Prostate gland (tissue), 2 donors: ENCODE results near the gene CYS1. TPM values are rescaled to one million over a fixed set of nuclear protein-coding genes. Genes with fewer than 3 reads are reported as not detected.
"Not testable (repeated sequence)": the region's sequence is repeated elsewhere in the genome, so short reads cannot be mapped to it uniquely, and the experiment has no call there.

Experiments
- DNase-seq: peaks from one replicate; pipeline ENCODE4 v3.0.0-alpha.2; 2019; ENCODE audit warnings: low spot score
- H3K27ac ChIP-seq, 2 donors: fragments of 200-600 bp; sonication (generic); 2 replicates each; pipeline ENCODE4 v1.5.1; 2017 to 2019
- H3K27me3 ChIP-seq: fragments of 200-600 bp; sonication (generic); replicated peaks from 2 replicates; pipeline ENCODE4 v1.5.1; 2019; ENCODE audit not compliant: insufficient read depth
- H3K36me3 ChIP-seq, 2 donors: fragments of 200-600 bp; sonication (generic); 1 replicate in 1 of 2; 2 replicates in 1 of 2; pipeline versions ENCODE4 v1.5.1 to v1.8.1; 2017 to 2019
- H3K4me1 ChIP-seq: fragments of 200-600 bp; sonication (generic); replicated peaks from 2 replicates; pipeline ENCODE4 v1.5.1; 2019
- H3K4me3 ChIP-seq, 2 donors: fragments of 200-600 bp; sonication (generic); 2 replicates each; pipeline ENCODE4 v1.5.1; 2017 to 2019
- H3K9me3 ChIP-seq: fragments of 200-600 bp; sonication (generic); 2 replicates; pipeline ENCODE4 v1.5.1; 2017
- POLR2A ChIP-seq: fragments of 450-650 bp; IDR thresholded peaks from one replicate; pipeline ENCODE4 v1.6.1; 2016; ENCODE audit warnings: antibody characterized with exemption, mild to moderate bottlenecking
- POLR2AphosphoS5 ChIP-seq: sonication (generic); formaldehyde crosslinking; IDR thresholded peaks from one replicate; pipeline ENCODE4 v1.6.1; 2017; ENCODE audit warnings: antibody characterized with exemption
- WGBS: methylation state at CpG from one replicate; pipeline ENCODE4 v1.1.5; 2018; 5-methylcytosine and 5-hydroxymethylcytosine counted together
- intact Hi-C: fragments of 100-400 bp; cut with DNase I; formaldehyde crosslinking; loops from one replicate; pipeline ENCODE4 v1.14.2; 2022
- total RNA-seq, 2 donors: library from RNA; depleted of rRNA; stranded (reverse); fragments of >200 nt; gene quantifications; one replicate each; pipeline ENCODE4 v1.1.0, GENCODE V29; 2016
- TF ChIP-seq, protein P1 (sequence below), 4 experiments: fragments of 200-600 bp in 2 of 4; fragments of 450-650 bp in 2 of 4; sonication (generic) in 2 of 4; IDR thresholded peaks; 1 replicate in 3 of 4; 2 replicates in 1 of 4; pipeline ENCODE4 v1.5.1; 2016 to 2019; ENCODE audit warnings: antibody characterized with exemption in 4 of 4, mild to moderate bottlenecking in 2 of 4, moderate library complexity in 2 of 4

CYS1 gene
- total RNA-seq, 2 donors from 2014 or later, result 1.5 to 5.2 TPM

DNA sequence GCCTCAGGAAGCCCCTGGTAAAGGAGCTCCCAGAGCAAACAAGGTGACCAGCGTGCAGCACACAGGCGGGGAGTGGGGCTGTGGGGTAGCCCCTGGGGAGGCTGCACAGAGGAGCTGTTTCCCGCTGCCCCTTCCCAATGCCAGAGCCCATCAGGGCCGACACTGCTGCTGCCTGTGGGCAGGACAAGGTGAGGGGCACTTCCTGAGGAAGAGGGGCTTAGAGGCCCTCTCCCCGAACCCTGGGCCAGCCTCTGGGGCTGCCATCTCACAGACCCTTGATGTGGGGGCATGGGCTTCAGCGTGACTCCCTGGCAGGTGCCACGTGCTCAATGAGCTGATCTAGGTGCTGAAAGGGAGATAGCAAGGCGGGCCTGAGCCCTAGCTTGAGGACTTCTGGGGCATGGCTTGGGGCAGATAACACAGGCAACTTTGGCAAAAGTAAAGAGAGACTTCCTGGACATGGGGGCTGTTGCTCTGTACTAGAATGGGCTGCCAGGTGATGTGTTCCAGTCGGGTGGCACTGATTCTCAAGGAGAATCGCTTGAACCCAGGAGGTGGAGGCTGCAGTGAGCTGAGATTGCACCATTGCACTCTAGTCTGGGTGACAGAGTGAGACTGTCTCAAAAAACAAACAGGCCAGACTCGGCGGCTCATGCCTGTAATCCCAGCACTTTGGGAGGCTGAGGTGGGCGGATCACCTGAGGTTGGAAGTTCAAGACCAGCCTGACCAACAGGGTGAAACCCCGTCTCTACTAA lies 46.8 kb downstream of the CYS1 start:
- no peak overlapping the region for H3K27ac ChIP-seq
- H3K4me1 ChIP-seq, result no peaks in the 10 kb centered on the region
- H3K36me3 ChIP-seq, result no peaks in the 10 kb centered on the region
- intact Hi-C loops, result no loop called here
- H3K9me3 ChIP-seq, result no peaks in the 10 kb centered on the region
- no peak overlapping the region for H3K4me3 ChIP-seq
- DNase-seq, result no peak
- H3K27me3 ChIP-seq, result no peaks in the 10 kb centered on the region
- WGBS, result 85% methylated on average over 14 of the region's 14 CpGs
- TF ChIP-seq POLR2AphosphoS5, result no peak
- TF ChIP-seq, protein P1, sequence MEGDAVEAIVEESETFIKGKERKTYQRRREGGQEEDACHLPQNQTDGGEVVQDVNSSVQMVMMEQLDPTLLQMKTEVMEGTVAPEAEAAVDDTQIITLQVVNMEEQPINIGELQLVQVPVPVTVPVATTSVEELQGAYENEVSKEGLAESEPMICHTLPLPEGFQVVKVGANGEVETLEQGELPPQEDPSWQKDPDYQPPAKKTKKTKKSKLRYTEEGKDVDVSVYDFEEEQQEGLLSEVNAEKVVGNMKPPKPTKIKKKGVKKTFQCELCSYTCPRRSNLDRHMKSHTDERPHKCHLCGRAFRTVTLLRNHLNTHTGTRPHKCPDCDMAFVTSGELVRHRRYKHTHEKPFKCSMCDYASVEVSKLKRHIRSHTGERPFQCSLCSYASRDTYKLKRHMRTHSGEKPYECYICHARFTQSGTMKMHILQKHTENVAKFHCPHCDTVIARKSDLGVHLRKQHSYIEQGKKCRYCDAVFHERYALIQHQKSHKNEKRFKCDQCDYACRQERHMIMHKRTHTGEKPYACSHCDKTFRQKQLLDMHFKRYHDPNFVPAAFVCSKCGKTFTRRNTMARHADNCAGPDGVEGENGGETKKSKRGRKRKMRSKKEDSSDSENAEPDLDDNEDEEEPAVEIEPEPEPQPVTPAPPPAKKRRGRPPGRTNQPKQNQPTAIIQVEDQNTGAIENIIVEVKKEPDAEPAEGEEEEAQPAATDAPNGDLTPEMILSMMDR (IDR thresholded peaks at IDR 0.05), result no peak
- no peak for TF ChIP-seq POLR2A

DNA sequence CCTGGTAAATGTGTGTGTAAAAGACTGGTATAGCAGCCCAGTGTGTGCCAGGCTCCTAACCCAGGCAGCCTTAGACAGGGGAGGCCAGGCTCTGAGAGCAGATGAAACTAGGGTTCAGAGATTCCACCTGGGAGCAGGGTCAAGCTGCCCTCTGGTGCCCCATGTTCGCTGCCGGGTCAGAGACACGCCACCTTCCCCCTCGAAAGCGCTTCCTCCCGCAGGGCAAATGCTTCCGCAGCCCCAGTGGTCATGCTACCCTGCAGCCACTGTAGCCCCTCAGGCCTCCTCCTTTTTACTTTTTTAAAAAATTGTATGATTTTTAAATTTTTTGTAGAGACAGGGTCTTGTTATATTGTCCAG lies 47.5 kb downstream of the CYS1 start:
- Histone ChIP-seq H3K4me1 (no peaks in the 10 kb centered on the region), H3K9me3 (no peaks in the 10 kb centered on the region), H3K27ac (no peak overlapping the region), H3K27me3 (no peaks in the 10 kb centered on the region), H3K36me3 (no peaks in the 10 kb centered on the region), H3K4me3 (no peak overlapping the region)
- 96% methylated on average over 7 of the region's 7 CpGs for WGBS
- DNase-seq, result no peak
- TF ChIP-seq, protein P1 (IDR thresholded peaks at IDR 0.05), result no peak
- TF ChIP-seq POLR2AphosphoS5 (no peak), POLR2A (no peak)
- intact Hi-C loops, result no loop called here

DNA sequence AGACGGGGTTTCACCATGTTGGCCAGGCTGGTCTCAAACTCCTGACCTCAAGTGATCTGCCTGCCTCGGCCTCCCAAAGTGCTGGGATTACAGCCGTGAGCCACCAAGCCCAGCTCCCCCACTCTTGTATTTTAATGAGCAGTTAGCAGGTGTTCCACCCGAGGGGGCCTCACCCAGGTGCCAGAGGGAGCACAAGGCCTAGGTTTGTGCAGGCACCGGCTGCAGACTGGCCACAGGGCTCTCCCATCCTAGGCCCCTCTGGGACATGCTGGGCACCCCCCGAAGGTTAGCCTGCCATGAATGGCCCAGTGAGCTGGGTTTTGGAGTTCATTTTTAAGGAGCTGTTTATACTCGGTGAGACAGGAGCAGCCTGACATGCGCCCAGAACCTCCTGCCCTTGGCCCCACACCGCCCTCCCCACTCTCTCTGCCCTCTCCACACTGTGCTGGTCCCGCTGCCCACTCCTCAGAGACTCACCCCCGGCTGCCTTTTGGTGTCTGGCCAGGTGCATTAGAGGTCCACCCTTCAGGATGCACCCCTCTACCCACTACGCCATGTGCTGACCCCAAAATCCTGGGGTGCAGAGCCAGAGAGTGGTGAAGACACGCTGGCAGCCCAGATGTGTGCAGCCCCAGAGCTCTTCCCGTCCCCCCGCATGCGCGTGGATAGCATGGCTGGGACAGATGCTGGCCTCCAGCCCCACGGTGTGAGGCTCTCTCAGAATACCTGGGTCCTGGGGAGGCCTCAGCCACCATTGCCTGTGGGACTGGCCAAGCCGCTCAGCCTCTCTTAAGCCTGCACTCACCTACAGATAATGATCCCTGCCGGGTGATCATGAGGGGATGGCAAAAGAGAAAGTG lies 48.1 kb downstream of the CYS1 start:
- intact Hi-C loops, result no loop called here
- DNase-seq, result no peak
- Histone ChIP-seq H3K4me3 (no peak overlapping the region), H3K36me3 (no peaks in the 10 kb centered on the region), H3K27me3 (no peaks in the 10 kb centered on the region), H3K27ac (no peak overlapping the region), H3K9me3 (no peaks in the 10 kb centered on the region), H3K4me1 (no peaks in the 10 kb centered on the region)
- 83% methylated on average over 16 of the region's 20 CpGs for WGBS
- TF ChIP-seq, protein P1 (IDR thresholded peaks at IDR 0.05), result no peak
- TF ChIP-seq POLR2A (no peak), POLR2AphosphoS5 (no peak)

DNA sequence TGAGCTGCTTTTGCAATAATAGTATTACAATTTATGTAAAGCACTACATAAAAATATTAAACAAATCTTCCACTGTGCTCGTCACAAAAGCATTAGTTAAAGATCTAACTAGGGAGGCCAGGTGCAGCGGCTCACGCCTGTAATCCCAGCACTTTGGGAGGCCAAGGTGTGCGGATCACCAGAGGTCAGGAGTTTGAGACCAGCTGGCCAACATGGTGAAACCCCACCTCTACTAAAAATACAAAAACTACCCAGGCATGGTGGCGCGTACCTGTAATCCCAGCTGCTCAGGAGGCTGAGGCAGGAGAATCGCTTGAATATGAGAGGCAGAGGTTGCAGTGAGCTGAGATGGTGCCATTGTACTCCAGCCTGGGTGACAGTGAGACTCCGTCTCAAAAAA lies 49.4 kb downstream of the CYS1 start:
- H3K27ac ChIP-seq, H3K9me3 ChIP-seq, intact Hi-C loops, H3K4me1 ChIP-seq, DNase-seq, H3K27me3 ChIP-seq, H3K4me3 ChIP-seq, H3K36me3 ChIP-seq: not testable (repeated sequence)
- 91% methylated on average over 8 of the region's 8 CpGs for WGBS

DNA sequence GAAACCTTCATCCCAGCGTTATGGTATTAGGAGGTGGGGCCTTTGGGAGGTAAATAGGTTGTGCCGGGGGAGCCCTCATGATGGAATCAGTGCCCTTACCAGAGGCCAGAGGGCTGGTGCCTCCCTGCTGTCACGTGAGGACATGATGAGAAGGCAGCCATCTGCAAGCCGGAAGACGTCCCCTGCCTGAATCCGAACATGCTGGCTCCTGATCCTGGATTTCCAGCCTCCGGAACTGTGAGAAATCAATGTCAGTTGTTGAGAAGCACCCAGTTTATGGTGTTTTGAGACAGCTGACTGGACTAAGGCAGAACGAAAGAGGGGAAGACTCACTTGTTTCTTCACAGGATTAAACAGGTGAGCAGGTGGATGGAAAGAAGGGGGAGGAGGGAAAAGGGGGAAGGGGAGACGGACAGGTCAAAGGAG lies 49.9 kb downstream of the CYS1 start:
- 49% methylated on average over 9 of the region's 9 CpGs for WGBS
- TF ChIP-seq POLR2AphosphoS5 (no peak), POLR2A (no peak)
- TF ChIP-seq, protein P1 (IDR thresholded peaks at IDR 0.05), result no peak
- intact Hi-C loops, result no loop called here
- no peak overlapping the region for H3K4me3 ChIP-seq
- no peaks in the 10 kb centered on the region for H3K27me3 ChIP-seq
- H3K4me1 ChIP-seq, result no peaks in the 10 kb centered on the region
- no peak overlapping the region for H3K27ac ChIP-seq
- no peaks in the 10 kb centered on the region for H3K36me3 ChIP-seq
- H3K9me3 ChIP-seq, result no peaks in the 10 kb centered on the region
- DNase-seq, result no peak
